ENCODE measurements around the gene BMAL1. TPM values are rescaled to one million over a fixed set of nuclear protein-coding genes. Genes with fewer than 3 reads are reported as not detected.

The BMAL1 gene
- total RNA-seq, 1 experiment from 2014 or later: 8.3 TPM

DNA sequence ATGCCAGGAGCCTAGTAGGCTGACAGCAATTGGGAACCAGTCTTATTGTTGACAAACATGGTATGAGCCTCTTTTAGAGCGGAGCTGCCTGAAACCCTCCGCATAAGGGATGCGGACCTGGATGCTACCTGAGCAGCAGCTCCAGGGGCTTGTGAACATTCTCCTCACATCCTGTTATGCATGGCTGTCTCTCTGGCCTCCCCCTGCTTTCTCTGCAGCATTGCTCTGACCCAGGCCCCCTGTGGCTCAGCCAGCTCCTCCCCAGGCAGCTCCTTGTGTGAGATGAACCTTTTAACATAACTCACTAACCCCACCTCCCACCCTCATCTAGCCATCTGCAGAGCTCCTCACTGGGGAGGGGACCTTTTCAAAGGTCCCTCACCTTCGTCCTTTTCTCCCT lies 6.0 kb downstream of the BMAL1 start:
- Mint-ChIP-seq H3K4me3 (no peak overlapping the region), H3K27me3 (ENCODE audit: low read depth) (peaks cover 33% of the 10 kb centered on the region), H3K9me3 (no peaks in the 10 kb centered on the region), H3K27ac (no peak overlapping the region), H3K36me3 (no peaks in the 10 kb centered on the region), H3K4me1 (peaks cover 43% of the 10 kb centered on the region)
- TF ChIP-seq TCF7 (CRISPR knock-in tag; IDR thresholded peaks at IDR 0.05; ENCODE audit: low read depth): no peak
- TF ChIP-seq ZNF423 (CRISPR knock-in tag; IDR thresholded peaks at IDR 0.05): 0 out of 2 replicates have a peak, but pooled peaks have one; percentile 16
- ChIA-PET CTCF (interaction anchor here (0.7 to 1.6 kb wide), 10 partner anchors 9 to 102 kb away, joined by 3 to 6 read pairs (median 4); no protein-coding TSS in a partner anchor), POLR2A (no interaction called here)
- ATAC-seq (peak; percentile 91), DNase-seq (ENCODE audit: low spot score) (peak; percentile 73)

DNA sequence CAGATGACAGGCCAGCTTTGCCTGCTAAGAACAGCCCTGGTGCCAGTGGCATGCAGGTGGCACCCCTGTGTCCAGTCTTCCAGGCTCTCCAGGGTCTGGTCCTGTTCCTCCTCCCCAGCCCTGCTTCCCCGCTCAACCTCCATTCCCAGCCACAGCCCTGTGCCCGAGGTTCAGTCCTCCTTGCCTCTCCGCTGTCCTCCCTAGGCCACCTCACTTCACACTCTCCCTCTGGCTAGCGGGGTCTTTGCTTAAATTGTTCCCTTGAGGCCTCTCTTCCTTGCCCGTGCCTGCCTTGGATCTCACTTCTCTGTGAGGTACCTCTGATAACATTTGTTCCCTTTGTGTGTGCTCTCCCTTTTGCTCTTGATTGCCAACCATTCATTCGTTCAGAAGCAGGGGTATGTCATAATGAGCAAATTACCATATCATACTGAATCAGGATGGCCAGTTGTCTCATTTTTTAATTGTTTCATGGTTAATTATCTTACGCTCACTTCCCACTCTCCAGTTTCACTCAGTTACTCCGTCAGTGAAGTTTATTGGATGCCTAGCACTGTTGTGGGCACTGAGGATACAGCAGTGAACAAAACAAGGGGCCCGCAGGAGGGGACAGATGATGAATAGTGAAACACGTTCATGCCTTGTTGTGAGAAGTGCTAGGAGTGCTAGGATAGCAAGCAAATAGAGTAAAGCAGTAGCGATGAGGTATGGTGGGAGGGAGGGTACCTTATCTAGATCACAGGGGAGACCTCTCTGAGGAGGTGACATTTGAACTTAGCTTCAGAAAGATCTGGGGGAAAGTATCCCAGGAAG lies 7.4 kb downstream of the BMAL1 start:
- Mint-ChIP-seq H3K27ac (no peak overlapping the region), H3K4me3 (no peak overlapping the region), H3K9me3 (no peaks in the 10 kb centered on the region), H3K4me1 (peaks cover 32% of the 10 kb centered on the region), H3K27me3 (ENCODE audit: low read depth) (peaks cover 19% of the 10 kb centered on the region), H3K36me3 (no peaks in the 10 kb centered on the region)
- no peak for TF ChIP-seq ZNF219 (CRISPR knock-in tag; IDR thresholded peaks at IDR 0.05; ENCODE audit: borderline replicate concordance)
- TF ChIP-seq ZBTB21 (CRISPR knock-in tag; IDR thresholded peaks at IDR 0.05; ENCODE audit: borderline replicate concordance): no peak
- TF ChIP-seq, protein P1, sequence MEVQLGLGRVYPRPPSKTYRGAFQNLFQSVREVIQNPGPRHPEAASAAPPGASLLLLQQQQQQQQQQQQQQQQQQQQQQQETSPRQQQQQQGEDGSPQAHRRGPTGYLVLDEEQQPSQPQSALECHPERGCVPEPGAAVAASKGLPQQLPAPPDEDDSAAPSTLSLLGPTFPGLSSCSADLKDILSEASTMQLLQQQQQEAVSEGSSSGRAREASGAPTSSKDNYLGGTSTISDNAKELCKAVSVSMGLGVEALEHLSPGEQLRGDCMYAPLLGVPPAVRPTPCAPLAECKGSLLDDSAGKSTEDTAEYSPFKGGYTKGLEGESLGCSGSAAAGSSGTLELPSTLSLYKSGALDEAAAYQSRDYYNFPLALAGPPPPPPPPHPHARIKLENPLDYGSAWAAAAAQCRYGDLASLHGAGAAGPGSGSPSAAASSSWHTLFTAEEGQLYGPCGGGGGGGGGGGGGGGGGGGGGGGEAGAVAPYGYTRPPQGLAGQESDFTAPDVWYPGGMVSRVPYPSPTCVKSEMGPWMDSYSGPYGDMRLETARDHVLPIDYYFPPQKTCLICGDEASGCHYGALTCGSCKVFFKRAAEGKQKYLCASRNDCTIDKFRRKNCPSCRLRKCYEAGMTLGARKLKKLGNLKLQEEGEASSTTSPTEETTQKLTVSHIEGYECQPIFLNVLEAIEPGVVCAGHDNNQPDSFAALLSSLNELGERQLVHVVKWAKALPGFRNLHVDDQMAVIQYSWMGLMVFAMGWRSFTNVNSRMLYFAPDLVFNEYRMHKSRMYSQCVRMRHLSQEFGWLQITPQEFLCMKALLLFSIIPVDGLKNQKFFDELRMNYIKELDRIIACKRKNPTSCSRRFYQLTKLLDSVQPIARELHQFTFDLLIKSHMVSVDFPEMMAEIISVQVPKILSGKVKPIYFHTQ (CRISPR knock-in tag; IDR thresholded peaks at IDR 0.05): no peak
- no peak for TF ChIP-seq FOXJ3 (CRISPR knock-in tag; IDR thresholded peaks at IDR 0.05; ENCODE audit: borderline replicate concordance)
- POLR2A ChIA-PET: no interaction called here
- DNase-seq (ENCODE audit: low spot score): no peak
- ATAC-seq: no peak
- CTCF ChIA-PET: interaction anchor here (1.5 to 1.6 kb wide), 3 partner anchors 8 to 100 kb away, joined by 4 to 5 read pairs (median 4); no protein-coding TSS in a partner anchor

DNA sequence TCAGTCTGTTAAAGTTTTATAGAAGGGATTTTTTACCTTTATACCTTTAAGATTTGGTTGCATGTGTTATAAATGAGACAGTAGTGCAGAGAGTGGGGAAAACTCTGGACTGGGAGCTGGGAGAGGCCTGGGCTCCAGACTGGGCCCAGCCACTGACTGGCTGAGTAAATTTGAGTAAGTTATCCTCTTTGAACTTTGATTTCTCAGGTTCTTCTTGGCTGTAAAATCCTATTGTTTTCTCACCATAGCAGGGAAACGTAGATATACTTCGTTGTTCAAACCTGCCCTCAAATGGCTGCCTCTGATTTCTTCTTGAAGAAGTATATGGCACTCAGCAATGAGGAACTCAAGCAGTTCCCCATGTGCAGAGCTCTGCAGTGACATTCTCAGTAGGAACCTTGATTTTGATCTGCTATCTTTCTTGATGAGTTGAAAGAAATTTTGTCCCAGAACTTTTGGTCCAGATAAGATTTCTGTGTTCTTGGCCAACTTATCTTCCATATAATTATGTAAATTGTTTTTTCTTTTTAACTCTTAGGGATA lies 8.8 kb downstream of the BMAL1 start:
- DNase-seq (ENCODE audit: low spot score) (no peak), ATAC-seq (no peak)
- ChIA-PET POLR2A (no interaction called here), CTCF (no interaction called here)
- Mint-ChIP-seq H3K9me3 (no peaks in the 10 kb centered on the region), H3K27ac (no peak overlapping the region), H3K4me3 (no peak overlapping the region), H3K36me3 (no peaks in the 10 kb centered on the region), H3K27me3 (ENCODE audit: low read depth) (peaks cover 6% of the 10 kb centered on the region), H3K4me1 (peaks cover 25% of the 10 kb centered on the region)
- TF ChIP-seq NR1H2 (CRISPR knock-in tag; IDR thresholded peaks at IDR 0.05) (no peak), ZNF232 (CRISPR knock-in tag; IDR thresholded peaks at IDR 0.05) (no peak), EMX1 (CRISPR knock-in tag; IDR thresholded peaks at IDR 0.05) (no peak), FOXJ3 (CRISPR knock-in tag; IDR thresholded peaks at IDR 0.05; ENCODE audit: borderline replicate concordance) (no peak), ESRRA (CRISPR knock-in tag; IDR thresholded peaks at IDR 0.05; ENCODE audit: borderline replicate concordance) (no peak), MXD4 (CRISPR knock-in tag; IDR thresholded peaks at IDR 0.05; ENCODE audit: borderline replicate concordance) (no peak), NFE2L1 (CRISPR knock-in tag; IDR thresholded peaks at IDR 0.05) (no peak), SP1 (CRISPR knock-in tag; conservative IDR thresholded peaks at IDR 0.05) (no peak)
- TF ChIP-seq, protein P2, sequence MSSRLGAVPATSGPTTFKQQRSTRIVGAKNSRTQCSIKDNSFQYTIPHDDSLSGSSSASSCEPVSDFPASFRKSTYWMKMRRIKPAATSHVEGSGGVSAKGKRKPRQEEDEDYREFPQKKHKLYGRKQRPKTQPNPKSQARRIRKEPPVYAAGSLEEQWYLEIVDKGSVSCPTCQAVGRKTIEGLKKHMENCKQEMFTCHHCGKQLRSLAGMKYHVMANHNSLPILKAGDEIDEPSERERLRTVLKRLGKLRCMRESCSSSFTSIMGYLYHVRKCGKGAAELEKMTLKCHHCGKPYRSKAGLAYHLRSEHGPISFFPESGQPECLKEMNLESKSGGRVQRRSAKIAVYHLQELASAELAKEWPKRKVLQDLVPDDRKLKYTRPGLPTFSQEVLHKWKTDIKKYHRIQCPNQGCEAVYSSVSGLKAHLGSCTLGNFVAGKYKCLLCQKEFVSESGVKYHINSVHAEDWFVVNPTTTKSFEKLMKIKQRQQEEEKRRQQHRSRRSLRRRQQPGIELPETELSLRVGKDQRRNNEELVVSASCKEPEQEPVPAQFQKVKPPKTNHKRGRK (CRISPR knock-in tag; IDR thresholded peaks at IDR 0.05; ENCODE audit: borderline replicate concordance): no peak
- TF ChIP-seq, protein P3, sequence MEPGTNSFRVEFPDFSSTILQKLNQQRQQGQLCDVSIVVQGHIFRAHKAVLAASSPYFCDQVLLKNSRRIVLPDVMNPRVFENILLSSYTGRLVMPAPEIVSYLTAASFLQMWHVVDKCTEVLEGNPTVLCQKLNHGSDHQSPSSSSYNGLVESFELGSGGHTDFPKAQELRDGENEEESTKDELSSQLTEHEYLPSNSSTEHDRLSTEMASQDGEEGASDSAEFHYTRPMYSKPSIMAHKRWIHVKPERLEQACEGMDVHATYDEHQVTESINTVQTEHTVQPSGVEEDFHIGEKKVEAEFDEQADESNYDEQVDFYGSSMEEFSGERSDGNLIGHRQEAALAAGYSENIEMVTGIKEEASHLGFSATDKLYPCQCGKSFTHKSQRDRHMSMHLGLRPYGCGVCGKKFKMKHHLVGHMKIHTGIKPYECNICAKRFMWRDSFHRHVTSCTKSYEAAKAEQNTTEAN (CRISPR knock-in tag; IDR thresholded peaks at IDR 0.05): no peak
- TF ChIP-seq, protein P4, sequence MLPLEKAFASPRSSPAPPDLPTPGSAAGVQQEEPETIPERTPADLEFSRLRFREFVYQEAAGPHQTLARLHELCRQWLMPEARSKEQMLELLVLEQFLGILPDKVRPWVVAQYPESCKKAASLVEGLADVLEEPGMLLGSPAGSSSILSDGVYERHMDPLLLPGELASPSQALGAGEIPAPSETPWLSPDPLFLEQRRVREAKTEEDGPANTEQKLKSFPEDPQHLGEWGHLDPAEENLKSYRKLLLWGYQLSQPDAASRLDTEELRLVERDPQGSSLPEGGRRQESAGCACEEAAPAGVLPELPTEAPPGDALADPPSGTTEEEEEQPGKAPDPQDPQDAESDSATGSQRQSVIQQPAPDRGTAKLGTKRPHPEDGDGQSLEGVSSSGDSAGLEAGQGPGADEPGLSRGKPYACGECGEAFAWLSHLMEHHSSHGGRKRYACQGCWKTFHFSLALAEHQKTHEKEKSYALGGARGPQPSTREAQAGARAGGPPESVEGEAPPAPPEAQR (CRISPR knock-in tag; IDR thresholded peaks at IDR 0.05): no peak
- TF ChIP-seq, protein P5, sequence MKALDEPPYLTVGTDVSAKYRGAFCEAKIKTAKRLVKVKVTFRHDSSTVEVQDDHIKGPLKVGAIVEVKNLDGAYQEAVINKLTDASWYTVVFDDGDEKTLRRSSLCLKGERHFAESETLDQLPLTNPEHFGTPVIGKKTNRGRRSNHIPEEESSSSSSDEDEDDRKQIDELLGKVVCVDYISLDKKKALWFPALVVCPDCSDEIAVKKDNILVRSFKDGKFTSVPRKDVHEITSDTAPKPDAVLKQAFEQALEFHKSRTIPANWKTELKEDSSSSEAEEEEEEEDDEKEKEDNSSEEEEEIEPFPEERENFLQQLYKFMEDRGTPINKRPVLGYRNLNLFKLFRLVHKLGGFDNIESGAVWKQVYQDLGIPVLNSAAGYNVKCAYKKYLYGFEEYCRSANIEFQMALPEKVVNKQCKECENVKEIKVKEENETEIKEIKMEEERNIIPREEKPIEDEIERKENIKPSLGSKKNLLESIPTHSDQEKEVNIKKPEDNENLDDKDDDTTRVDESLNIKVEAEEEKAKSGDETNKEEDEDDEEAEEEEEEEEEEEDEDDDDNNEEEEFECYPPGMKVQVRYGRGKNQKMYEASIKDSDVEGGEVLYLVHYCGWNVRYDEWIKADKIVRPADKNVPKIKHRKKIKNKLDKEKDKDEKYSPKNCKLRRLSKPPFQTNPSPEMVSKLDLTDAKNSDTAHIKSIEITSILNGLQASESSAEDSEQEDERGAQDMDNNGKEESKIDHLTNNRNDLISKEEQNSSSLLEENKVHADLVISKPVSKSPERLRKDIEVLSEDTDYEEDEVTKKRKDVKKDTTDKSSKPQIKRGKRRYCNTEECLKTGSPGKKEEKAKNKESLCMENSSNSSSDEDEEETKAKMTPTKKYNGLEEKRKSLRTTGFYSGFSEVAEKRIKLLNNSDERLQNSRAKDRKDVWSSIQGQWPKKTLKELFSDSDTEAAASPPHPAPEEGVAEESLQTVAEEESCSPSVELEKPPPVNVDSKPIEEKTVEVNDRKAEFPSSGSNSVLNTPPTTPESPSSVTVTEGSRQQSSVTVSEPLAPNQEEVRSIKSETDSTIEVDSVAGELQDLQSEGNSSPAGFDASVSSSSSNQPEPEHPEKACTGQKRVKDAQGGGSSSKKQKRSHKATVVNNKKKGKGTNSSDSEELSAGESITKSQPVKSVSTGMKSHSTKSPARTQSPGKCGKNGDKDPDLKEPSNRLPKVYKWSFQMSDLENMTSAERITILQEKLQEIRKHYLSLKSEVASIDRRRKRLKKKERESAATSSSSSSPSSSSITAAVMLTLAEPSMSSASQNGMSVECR (CRISPR knock-in tag; IDR thresholded peaks at IDR 0.05; ENCODE audit: borderline replicate concordance): no peak

Data from WTC11 (cell line).